Retinal pigment epithelial cell (primary cell): Measurements from ENCODE around the gene GNL3.

Source experiments
- DNase-seq: peaks from one replicate; pipeline ENCODE4 v3.0.0-alpha.2; 2010; ENCODE audit warnings: low read depth
- H3K4me3 ChIP-seq: 2 replicates; pipeline ENCODE4 v1.5.1; 2011; ENCODE audit warnings: mild to moderate bottlenecking, low read length, control low read depth, moderate library complexity
- CTCF ChIP-seq: conservative IDR thresholded peaks from 2 replicates; pipeline ENCODE4 v1.5.1; 2011; ENCODE audit warnings: low read depth, low read length, control low read depth, inconsistent platforms

The GNL3 gene

GRCh38 chr3:52688266-52688665 is 2.4 kb downstream of the GNL3 start:
- TF ChIP-seq CTCF, result no peak
- no peak overlapping the region for H3K4me3 ChIP-seq
- no peak for DNase-seq

GRCh38 chr3:52689151-52689550 is 3.3 kb downstream of the GNL3 start:
- H3K4me3 ChIP-seq, result no peak overlapping the region
- TF ChIP-seq CTCF, result no peak
- DNase-seq, result no peak

GRCh38 chr3:52690560-52690959 is 4.7 kb downstream of the GNL3 start:
- no peak overlapping the region for H3K4me3 ChIP-seq
- TF ChIP-seq CTCF, result no peak
- DNase-seq, result no peak

GRCh38 chr3:52693071-52693470 is 7.2 kb downstream of the GNL3 start:
- no peak for TF ChIP-seq CTCF
- H3K4me3 ChIP-seq, result no peak overlapping the region
- no peak for DNase-seq

GRCh38 chr3:52694528-52695189 is 8.8 kb downstream of the GNL3 start:
- no peak for DNase-seq
- no peak overlapping the region for H3K4me3 ChIP-seq
- no peak for TF ChIP-seq CTCF

GRCh38 chr3:52695798-52696671 is 10.2 kb downstream of the GNL3 start:
- H3K4me3 ChIP-seq, result no peak overlapping the region
- TF ChIP-seq CTCF, result no peak
- no peak for DNase-seq
